NOMO-1 (cell line): Measurements from ENCODE around the gene CRLF1.

Experiments
- DNase-seq, 2 experiments: peaks; one replicate each; lab custom pipeline; 2025; ENCODE audit not compliant: unreplicated experiment in 2 of 2; lab: John Stamatoyannopoulos, UW

The CRLF1 gene

DNA sequence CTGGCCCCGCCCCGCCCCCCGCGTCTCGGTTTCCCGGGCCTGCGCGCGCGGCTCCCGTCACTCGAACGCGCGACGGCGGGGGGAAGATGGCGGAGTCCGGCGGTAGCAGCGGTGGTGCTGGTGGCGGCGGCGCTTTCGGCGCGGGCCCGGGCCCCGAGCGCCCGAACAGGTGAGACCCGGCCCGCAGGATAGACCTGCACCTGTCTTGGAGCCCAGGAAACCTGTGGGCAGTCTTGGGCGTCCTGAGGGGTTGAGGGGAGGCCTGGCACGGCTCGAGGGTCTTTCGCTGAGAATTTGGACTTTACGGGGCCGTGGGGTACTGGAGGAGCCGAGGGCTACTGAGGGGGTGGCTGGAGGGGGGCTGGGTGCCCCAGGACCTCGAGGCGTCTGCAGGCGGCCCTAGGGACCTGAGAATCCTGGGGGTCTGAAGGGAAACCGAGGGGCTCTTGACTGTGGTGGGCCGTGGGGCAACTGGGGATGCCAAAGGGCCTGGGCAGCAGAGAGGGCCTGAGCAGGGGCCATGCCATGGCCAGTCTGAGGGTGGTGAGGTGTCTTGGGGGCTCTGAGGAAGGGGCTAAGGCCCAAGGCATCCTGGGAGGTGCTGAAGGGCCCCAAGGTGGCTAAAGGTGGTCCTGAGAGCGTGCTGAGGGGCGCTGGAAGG, 30.5 kb upstream of the CRLF1 start, which contains the start of gene KLHL26:
TSS of gene KLHL26 (plus strand) at position 60 of the 661 bp plus-strand sequence. CDS start at position 87, 27 bp downstream.
- DNase-seq = no peak

DNA sequence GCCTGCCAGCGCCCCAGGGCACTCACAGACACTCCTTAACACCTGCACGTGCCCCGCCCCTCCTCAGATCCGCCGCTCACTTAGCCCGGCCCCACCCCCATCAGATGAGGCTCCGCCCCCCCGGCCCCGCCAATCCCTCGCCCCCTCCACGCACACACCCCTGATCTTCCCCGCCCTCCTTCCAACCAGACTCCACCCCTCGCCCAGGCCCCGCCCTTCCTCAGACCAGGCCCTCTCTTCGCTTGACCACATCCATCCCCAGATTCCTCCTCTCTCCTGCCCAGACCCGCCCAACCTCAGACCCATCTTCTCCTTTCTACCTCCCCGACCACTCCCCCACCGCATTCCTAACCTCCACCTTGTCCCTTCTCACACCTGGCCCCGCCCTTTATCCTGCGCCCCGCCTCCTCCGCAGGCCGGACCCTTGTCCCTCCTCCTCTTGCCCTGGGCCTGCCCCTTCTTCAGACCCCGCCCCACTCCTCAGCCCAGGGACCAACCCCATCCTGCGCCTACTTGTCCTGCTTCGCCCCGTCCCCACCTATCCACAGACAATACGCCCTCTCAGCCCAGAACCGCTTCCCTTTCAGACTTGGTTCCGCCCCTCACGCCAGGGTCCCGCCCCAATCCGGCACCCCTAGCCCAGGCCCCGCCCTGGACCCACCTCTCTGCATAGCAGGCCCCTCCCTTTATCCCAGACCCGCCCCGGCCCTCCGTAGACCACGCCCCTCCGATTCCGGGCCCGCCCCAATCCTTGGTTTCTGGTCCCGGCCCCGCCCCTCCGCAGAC, 29.8 kb upstream of the CRLF1 start:
- peak; percentile 97 for DNase-seq

DNA sequence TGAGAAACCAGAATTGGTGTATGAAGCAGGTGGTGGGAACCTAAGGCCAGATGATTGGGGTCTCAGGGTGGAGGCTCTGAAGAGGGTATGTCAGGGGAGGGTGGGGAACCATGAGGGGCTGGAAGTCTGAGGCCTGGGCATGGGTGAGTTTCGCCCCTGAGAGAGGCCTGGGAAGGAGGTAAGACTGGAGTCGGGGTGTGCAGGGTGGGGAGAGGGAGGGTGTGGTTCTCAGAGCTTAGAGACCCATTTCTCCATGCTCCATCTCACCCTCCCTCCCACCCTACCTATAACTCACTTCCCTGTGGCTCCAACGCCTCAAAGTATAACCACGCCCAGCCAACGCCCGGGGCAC, 29.2 kb upstream of the CRLF1 start:
- no peak for DNase-seq

DNA sequence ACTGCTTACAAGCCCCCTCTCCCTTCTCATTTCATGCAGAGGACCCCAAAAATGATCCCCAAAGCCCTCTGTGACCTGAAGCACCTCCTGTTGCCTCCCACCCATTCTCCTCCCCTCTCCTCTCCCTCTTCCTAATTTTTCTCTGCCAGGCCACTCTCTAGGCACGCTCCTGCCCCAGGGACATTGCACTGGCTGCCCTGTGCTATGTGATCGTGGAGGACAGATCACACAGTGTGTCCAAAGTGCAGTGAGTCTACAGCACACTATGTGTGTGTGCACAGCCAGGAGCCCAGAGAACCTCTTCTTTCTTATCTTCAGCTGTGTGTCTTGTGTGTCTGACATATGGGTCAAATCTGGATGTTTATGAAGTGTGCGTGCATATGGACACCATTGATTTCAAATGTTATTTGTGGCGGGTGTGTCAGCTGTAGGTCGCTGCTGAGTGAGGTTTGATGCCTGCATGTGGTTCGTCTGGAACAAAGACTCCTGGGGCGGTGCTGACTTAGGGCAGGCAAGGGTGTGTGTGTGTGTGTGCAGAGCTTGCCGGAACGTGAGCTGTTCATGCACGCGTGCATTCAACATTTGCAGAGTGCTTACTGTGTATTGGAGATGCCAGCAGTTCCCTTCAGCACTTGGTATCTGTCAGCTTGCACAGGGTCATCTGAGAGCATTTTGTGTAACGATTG, 28.2 kb upstream of the CRLF1 start:
- DNase-seq = no peak

DNA sequence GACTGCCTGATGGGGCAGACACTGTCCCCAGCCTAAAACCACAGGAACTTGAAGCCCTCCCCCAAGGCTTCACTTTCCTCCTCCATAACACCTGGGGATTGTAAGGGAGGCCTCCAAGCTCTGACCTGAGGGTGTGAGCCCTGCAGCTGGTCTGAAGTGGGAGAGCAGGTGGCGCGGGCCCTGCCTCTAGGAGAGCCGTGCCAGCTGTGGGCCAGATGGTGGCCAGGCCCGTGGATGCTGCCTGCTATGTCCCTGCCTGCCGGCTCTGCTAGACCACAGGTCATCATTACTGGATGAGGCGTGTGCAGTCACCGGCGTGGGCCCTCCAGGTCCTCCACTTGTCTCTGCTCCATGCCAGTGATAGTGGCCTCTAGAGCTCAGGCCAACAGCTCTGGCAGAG, 26.7 kb upstream of the CRLF1 start:
- DNase-seq = no peak

DNA sequence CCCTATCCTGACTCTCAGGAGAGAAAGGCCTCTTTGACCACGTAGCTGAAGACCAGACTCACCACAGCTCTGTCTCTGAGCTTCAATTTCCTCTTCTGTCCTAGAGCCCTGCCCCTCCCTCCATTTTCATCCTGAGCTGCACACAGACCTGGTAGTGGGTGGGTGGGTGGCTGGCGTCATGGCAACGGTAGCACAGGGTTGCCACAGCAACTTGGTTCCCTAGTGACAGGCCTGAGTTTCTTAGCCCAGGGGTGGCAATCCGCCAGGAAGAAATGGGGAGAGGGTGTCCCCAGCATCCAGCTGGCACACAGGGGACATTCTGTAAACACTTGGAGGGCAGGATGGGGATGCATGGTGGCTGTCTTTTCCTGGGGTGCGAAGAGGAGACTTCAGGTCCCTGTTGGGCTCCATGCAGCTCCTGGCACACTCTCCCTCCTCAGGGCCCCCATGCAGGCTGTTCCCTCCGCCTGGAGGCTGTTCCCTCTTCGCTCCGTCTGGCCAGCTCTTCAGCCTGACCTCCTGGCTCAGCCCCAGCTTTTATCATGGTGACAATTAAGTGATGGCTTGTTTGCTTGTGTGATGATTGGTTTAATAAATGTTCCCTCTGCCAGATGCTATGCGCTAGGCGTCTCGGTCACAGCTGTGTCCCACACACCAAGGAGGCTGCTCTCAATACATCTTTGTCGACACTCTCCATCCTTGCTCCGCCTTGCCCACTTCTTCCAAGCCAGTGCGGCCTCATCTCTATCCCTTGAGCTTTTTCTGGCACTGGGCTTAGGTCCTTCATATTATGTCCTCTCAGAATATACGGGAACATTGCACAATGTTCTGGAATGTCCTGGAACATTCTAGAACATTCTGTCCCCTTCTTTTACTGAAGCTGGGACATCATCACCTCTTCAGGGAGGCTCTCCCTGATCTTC, 22.8 kb upstream of the CRLF1 start:
- no peak for DNase-seq

DNA sequence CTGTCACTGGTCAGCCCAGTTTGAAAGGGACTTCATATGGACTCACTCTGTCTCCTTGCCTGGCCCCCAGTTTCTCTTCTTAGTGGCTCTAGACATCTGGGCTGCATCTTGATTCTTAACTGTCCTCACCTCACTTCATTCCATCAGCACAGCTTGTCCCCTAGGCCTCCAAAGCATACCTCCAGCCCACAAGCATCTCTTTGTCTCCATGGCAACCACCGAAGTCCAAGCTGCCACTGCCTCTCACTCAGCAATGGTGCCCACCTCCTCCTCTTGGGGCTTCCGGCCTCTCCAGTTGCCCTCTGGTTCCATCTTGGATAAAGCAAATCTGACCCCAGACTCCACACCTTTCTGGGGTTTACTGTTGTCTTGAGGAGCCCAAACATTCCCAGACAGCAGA, 20.3 kb upstream of the CRLF1 start:
- no peak for DNase-seq

DNA sequence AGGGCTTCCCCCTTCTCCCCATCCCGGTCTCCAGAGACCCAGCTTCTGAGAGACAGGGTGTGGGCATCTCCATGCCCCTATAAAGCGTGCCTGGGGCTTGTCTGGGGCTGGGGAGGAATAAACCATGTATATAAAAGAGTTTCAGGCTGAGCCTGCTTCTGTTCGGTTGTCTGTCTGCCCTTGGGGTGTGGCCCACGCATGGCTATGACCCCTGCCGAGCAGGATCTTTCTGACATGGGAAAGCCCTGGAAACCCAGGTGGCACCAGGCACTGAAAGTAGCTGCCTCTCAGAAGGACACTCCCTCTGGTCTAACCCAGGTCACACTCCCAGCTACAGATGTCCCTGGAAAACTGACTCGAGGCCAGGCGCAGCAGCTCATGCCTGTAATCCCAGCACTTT, 14.3 kb upstream of the CRLF1 start:
- no peak for DNase-seq

DNA sequence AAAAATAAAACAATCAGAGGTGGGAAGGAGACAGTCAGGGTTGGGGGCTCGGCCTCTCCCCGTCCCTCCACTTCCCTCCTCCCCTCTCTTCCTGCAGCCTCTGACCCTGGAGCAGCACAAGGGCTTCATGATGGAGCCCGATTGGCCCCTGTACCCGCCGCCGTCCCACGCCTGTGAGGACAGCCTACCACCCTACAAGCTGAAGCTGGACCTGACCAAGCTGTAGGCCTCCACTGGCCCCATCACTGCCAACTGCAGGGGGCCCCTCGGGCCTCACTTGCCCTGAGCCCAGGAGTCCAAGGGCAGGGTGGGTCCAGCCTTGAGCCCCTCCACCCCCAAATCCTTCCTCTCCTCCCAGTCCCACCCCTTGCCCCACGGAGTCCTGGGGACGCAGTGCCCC, 13.7 kb upstream of the CRLF1 start:
- no peak for DNase-seq

DNA sequence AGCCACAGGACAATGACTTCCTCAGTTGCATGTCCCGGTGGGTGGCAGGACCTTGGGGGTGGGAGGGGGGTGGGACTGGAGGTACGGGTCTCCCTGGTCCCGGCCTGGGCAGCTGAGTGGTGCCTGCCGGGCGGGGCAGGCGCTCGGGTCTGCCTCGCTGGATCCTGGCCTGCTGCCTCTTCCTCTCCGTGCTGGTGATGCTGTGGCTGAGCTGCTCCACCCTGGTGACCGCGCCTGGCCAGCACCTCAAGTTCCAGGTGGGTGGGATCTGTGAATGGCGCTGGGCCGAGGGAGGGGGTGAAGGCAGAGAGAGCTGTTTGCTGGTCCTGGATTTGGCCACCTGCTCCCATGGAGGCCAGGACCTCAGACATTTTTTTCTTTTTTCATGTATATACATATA, 11.6 kb upstream of the CRLF1 start:
- DNase-seq = no peak

DNA sequence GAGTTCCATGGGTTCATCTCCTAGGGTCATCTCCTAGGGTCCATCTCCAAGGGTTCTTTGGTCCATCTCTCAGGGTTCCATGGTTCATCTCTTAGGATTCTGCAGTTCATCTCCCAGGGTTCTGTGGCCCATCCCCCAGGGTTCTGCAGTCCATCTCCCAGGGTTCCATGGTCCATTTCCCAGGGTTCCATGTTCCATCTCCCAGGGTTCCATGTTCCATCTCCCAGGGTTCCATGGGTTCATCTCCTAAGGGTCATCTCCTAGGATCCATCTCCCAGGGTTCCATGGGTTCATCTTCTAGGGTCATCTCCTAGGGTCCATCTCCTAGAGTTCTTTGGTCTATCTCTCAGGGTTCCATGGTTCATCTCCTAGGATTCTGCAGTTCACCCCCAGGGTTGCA, 11.0 kb upstream of the CRLF1 start:
- DNase-seq = no peak

DNA sequence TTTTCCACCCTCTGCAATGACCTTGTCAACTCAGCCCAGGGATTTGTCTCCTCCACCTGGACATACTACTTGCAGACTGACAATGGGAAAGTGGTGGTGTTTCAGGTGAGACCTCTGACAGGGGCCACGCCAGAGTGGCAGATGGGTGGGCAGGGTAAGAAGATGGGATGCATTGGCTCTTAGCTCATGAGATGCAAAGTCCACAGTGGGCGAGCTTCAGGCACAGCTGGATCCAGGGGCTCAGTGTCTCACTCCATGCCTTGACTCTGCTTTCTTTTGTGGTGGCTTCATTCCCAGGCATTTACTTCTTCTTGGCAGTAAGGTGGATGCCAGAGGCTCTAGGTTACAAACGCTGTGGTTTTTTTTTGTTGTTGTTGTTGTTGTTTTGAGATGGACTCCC, 9.4 kb upstream of the CRLF1 start:
- no peak for DNase-seq

DNA sequence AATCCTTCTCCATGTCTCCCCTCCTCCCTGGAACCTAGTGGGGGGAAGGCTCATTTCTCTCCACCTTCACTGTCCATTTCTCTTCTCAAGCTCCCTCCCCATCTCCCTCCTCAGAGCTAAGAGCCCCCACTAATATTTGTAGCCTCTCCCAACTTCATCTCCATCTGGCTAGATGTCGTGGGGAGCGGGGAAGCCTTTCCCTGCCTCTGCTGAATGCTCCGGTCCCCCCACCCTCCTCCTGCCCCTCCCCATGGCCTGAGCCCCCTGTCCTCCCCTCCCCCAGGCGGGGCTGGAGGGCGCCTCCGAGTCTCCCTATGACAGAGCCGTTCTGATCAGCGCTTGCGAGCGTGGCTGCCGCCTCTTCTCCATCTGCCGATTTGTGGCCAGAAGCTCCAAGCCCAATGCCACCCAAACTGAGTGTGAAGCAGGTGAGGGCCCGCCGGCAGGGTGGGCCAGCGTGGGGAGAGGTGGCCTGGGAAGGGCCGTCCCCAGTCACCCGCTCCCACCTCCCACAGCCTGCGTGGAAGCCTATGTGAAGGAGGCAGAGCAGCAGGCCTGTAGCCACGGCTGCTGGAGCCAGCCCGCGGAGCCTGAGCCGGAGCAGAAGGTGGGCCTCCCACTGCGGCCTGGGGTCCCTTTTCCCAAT, 7.1 kb upstream of the CRLF1 start:
- no peak for DNase-seq

DNA sequence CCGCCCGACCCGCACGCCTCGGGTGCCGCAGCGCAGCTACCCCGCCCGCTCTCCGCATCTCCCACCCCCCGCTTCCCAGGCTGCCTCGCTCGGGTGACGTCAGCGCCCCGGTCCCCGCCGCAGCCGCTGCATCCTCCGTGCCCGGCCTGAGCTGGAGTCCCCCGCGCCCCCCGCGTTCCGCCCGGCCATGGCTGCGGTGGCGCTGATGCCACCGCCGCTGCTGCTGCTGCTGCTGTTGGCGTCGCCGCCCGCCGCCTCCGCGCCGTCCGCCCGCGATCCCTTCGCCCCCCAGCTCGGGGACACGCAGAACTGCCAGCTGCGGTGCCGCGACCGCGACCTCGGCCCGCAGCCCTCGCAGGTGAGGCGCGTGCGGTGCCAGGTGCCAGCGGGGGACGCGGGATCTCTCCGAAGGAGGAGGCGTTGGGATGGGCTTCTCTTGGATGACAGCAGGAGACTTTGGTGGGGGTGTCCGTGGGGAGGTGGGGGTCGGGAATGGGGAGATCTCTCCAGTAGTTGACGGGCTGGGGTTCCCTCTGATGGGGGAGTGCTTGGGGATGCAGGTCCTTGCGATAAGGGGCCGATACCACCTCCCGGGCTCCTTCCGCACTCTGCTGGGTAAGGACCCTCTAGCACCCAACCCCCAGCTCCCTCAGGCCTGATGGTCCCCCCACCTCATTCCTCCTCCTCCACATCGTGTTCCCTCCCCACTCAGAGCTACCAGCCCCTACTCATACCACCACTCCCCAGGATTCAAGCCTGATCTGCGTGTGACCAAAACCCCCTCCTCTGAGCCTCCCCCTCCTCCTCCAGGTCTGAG, 6.4 kb upstream of the CRLF1 start, which contains the start of gene TMEM59L:
TSS of gene TMEM59L (plus strand) at position 99 of the 817 bp plus-strand sequence. CDS start at position 188, 89 bp downstream.
- no peak for DNase-seq

DNA sequence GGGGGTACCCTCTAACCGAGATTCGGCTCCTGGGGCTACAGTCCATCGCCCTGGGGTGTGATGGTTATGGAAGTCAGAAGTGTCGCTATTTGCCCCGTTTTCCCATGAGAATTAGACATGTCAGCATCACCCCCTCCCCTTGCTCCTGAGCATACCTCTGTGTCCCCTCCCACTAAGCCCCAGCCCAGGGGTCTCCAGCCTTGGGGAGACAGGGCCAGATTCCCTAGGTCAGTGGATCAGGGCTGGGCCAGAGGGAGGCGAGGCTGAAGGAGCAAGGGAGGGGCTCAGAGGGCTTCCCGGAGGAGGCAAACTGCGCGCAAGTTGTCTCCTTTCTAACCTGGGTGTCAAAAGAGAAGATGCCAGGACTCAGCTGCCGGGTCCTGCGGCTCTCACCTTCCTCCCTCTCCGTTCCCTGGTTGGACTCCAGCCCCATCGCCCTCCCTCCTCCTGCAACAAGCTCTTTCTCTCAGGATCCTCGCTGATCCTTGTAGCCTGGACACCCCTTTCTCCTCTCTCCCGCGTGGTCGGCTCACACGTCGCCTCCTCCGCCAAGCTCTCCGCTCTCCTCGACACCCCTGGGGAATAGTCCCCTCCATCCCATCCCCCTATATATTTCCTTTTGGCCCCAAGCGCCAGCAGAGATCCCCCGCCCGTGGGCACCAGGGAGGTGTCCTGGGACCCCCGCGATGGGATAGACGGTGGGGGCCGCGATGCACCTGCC, 5.6 kb upstream of the CRLF1 start:
- no peak for DNase-seq

DNA sequence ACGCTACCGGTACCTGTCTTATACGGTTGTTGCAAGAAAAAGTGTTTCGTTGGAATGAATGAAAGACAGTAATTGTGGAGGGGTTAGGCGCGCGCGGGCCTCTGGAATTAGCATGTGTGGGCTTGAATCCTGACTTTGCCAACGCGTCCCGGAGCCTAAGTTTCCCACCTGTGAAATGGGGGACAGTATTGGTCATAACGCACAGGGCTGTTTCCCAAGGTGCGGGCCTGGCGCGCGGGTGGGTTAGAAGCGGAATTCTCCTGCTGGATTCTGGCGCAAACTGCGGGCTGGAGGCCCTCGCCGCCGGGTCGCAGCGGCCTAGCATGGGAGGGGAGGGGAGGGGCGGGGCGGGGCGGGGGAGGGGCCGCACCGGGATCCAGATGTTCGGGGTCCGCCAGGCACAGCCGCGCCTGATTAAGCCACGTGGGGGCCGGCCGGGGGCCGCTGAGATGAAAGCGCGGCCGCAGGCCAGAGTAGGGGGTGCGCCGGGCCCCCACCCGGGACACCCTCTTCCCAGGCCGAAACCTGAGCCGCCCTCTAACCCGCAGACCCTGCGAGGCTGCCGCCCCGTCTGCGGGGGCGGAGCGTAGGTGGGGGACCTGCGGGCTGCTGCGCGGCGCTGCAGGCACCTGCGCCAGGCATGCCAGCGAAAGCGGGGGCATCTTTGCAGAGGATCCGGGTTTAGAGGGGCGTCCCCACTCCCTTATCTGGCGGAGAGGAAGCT, 4.9 kb upstream of the CRLF1 start:
- DNase-seq = no peak

DNA sequence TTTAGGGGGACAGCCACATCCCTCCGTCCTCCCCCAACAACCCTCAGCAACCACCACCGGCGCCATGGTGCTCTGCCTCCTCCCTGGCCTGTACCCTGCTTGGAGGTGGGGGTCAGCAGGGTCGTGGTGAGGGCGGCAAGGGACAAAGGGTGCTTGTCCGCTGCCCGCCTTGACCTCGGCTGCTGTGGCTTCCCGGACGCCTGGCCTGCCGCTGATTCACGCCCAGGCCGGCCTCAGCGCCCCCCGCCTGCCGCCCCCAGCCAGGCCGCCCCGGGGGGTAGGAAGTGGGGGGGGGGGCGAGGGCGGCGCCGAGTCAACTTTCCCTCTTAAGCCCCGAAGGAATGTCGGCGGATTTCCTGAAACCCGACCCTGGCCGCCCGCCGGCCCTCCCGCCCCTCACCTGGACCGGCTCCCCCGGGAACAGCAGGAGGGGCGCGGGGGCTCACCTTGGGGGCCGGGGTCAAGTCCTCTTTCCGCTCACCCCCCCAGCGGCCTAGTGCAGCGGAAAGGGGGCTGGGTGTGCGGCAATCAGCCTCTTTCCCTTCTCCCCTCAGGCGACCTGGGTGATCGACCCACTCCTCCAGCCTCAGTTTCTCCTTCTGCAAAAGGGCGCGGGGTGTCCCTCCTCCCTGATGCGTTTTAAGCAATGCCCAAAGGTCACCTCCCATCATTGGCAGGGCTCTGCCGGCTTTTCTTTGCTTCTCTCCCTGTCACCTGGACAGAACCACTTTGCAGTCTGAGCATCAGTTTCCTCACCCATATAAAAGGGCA, 4.1 kb upstream of the CRLF1 start:
- DNase-seq = no peak

DNA sequence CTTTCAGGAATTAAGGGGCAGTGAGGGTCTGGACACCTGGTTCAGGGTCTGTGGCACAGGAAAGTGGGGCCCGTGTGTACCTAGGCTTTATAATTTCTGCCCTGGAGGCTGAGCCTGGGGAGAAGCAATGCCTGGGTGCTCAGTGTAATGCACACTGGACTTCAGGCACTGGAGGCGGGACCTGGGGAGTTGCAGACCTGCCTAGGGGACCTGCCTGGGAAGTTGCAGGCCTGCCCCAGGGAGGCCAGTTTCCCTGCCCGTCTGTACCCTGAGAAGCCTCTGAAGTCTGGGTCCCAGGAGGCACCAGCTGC, 3.6 kb upstream of the CRLF1 start:
- no peak for DNase-seq
